ENCODE measurements around the gene ATG5.

DNA sequence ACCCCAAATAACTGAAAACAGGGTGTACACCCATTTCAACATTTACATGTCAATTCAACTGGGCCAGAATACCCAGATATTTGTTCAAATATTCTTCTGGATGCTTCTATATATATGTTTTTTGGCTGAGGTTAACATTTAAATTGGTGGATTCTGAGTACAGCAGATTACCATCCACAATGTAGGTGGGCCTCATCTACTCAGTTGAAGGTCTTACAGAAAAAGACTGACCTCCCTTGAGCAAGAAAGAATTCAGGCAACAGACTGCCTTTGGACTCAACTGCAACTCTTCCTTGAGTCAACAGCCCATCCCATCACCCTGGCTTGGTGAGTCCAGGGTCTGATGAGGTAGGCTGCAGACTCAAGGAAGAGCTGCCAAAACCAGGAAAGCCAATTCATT lies 84.1 kb downstream of the ATG5 start:
- TF ChIP-seq CTCF (optimal IDR thresholded peaks at IDR 0.05 in 1 of 3, IDR thresholded peaks at IDR 0.05 in 1 of 3, conservative IDR thresholded peaks at IDR 0.05 in 1 of 3; ENCODE audit: extremely low read depth in 1 of 3, insufficient read depth in 2 of 3, low read length in 3 of 3): no peak
- TF ChIP-seq EZH2 (IDR thresholded peaks at IDR 0.05; ENCODE audit: low read length): no peak

Measured in keratinocyte (primary cell).